ENCODE measurements around the gene PCNT. TPM values are rescaled to one million over a fixed set of nuclear protein-coding genes. Genes with fewer than 3 reads are reported as not detected.

Gene PCNT
- total RNA-seq, 2 experiments from 2014 or later, result 54.4 to 55.5 TPM

GRCh38 chr21:46299167-46299566 is 24.8 kb upstream of the PCNT start:
- H3K9me3 Mint-ChIP-seq, result no peaks in the 10 kb centered on the region
- peaks cover 17% of the 10 kb centered on the region for H3K36me3 Mint-ChIP-seq (ENCODE audit: low read depth)
- no peak overlapping the region for H3K4me3 ChIP-seq (ENCODE audit: low read length)
- H3K9me3 ChIP-seq (ENCODE audit: control insufficient read depth in 1 of 2, insufficient read depth in 1 of 2, low read length in 2 of 2), result peaks cover 0 to 5% of the 10 kb centered on the region in 2 experiments
- no peak overlapping the region for H3K27ac ChIP-seq (ENCODE audit: low read depth in 1 of 2, low read length in 2 of 2)
- peaks cover 5% of the 10 kb centered on the region for H3K4me1 Mint-ChIP-seq (ENCODE audit: low read depth)
- DNase-seq (no peak), ATAC-seq (ENCODE audit: poor library complexity) (no peak)
- intact Hi-C loops (cut with DNase I, micrococcal nuclease), result no loop called here
- no peak overlapping the region for H3K4me3 Mint-ChIP-seq
- no peak for TF ChIP-seq CTCF (IDR thresholded peaks at IDR 0.05)
- H3K4me1 ChIP-seq (ENCODE audit: insufficient read depth, low read length), result peaks cover 28% of the 10 kb centered on the region
- ChIA-PET POLR2A (no interaction called here), CTCF (no interaction called here)
- H3K36me3 ChIP-seq (ENCODE audit: insufficient read depth, low read length), result no peaks in the 10 kb centered on the region
- peaks cover 0 to 6% of the 10 kb centered on the region in 2 experiments for H3K27me3 ChIP-seq (ENCODE audit: control insufficient read depth in 1 of 2, insufficient read depth in 2 of 2, low read length in 2 of 2)
- no peak overlapping the region for H3K27ac Mint-ChIP-seq
- H3K27me3 Mint-ChIP-seq, result peaks cover 4% of the 10 kb centered on the region

- peaks cover 5% of the 10 kb centered on the region for H3K4me1 Mint-ChIP-seq (ENCODE audit: low read depth)
- peaks cover 0 to 6% of the 10 kb centered on the region in 2 experiments for H3K27me3 ChIP-seq (ENCODE audit: control insufficient read depth in 1 of 2, insufficient read depth in 2 of 2, low read length in 2 of 2)
- H3K4me3 ChIP-seq (ENCODE audit: low read length), result no peak overlapping the region
- no peak for TF ChIP-seq CTCF (IDR thresholded peaks at IDR 0.05)
- intact Hi-C loops (cut with DNase I, micrococcal nuclease), result no loop called here
- ChIA-PET CTCF (no interaction called here), POLR2A (no interaction called here)
- ATAC-seq (ENCODE audit: poor library complexity), result no peak
- DNase-seq, result no peak
- H3K27me3 Mint-ChIP-seq, result peaks cover 4% of the 10 kb centered on the region
- H3K27ac Mint-ChIP-seq, result no peak overlapping the region
- peaks cover 12% of the 10 kb centered on the region for H3K4me1 ChIP-seq (ENCODE audit: insufficient read depth, low read length)
- no peak overlapping the region for H3K4me3 Mint-ChIP-seq
- peaks cover 0 to 5% of the 10 kb centered on the region in 2 experiments for H3K9me3 ChIP-seq (ENCODE audit: control insufficient read depth in 1 of 2, insufficient read depth in 1 of 2, low read length in 2 of 2)
- no peaks in the 10 kb centered on the region for H3K9me3 Mint-ChIP-seq
- no peak overlapping the region for H3K27ac ChIP-seq (ENCODE audit: low read depth in 1 of 2, low read length in 2 of 2)
- H3K36me3 ChIP-seq (ENCODE audit: insufficient read depth, low read length), result peaks cover 5% of the 10 kb centered on the region
- peaks cover 15% of the 10 kb centered on the region for H3K36me3 Mint-ChIP-seq (ENCODE audit: low read depth)
These were observed 22.2 kb upstream of the PCNT start for GRCh38 chr21:46301759-46302158.

GRCh38 chr21:46304437-46304836 is 19.5 kb upstream of the PCNT start:
- H3K9me3 Mint-ChIP-seq, result no peaks in the 10 kb centered on the region
- no peak overlapping the region for H3K4me3 ChIP-seq (ENCODE audit: low read length)
- no peaks in the 10 kb centered on the region for H3K4me1 Mint-ChIP-seq (ENCODE audit: low read depth)
- intact Hi-C loops (cut with DNase I, micrococcal nuclease), result no loop called here
- H3K4me1 ChIP-seq (ENCODE audit: insufficient read depth, low read length), result no peaks in the 10 kb centered on the region
- H3K4me3 Mint-ChIP-seq, result no peak overlapping the region
- H3K9me3 ChIP-seq (ENCODE audit: control insufficient read depth in 1 of 2, insufficient read depth in 1 of 2, low read length in 2 of 2), result no peaks in the 10 kb centered on the region
- peaks cover 19% of the 10 kb centered on the region for H3K36me3 Mint-ChIP-seq (ENCODE audit: low read depth)
- no peak overlapping the region for H3K27ac ChIP-seq (ENCODE audit: low read depth in 1 of 2, low read length in 2 of 2)
- DNase-seq (no peak), ATAC-seq (ENCODE audit: poor library complexity) (no peak)
- no peaks in the 10 kb centered on the region for H3K27me3 ChIP-seq (ENCODE audit: control insufficient read depth in 1 of 2, insufficient read depth in 2 of 2, low read length in 2 of 2)
- H3K36me3 ChIP-seq (ENCODE audit: insufficient read depth, low read length), result peaks cover 5% of the 10 kb centered on the region
- ChIA-PET POLR2A (no interaction called here), CTCF (no interaction called here)
- no peak for TF ChIP-seq CTCF (IDR thresholded peaks at IDR 0.05)
- no peak overlapping the region for H3K27ac Mint-ChIP-seq
- H3K27me3 Mint-ChIP-seq, result no peaks in the 10 kb centered on the region
